ENCODE data around the gene DIP2C. TPM values are rescaled to one million over a fixed set of nuclear protein-coding genes. Genes with fewer than 3 reads are reported as not detected.

The DIP2C gene
- total RNA-seq, 4 donors from 2014 or later: 13.4 to 32.0 (median 18.4) TPM

DNA sequence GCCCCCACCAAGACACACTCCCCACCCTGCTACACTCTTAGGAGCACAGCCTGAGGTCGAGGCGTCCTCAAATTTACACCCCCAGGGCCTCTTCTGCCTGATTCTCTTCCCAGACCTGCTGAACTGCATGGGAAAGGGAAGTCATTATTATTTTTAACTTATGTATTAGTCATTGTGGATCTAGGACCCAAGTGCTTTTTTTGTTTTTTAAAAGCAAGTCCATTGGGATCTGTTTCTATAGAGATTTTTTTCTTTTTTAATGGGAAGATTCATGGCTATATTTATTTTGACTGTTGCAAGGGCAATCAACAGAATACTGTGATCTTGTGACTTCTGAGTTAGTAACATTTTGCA is 350.5 kb downstream of the DIP2C start:
- Histone ChIP-seq H3K27me3 (no peaks in the 10 kb centered on the region), H3K4me1 (no peaks in the 10 kb centered on the region), H3K27ac (no peak overlapping the region), H3K4me3 (no peak overlapping the region), H3K36me3 (peaks cover 0 to 6% (median 0%) of the 10 kb centered on the region in 4 donors), H3K9me3 (no peaks in the 10 kb centered on the region)
- in situ Hi-C loops (cut with MboI; ENCODE audit: low pct_ligation_motif_present in 1 of 4, low pct_unique_long_range_greater_than_20kb in 1 of 4, low sequenced_read_pairs in 3 of 4) (no loop called here), intact Hi-C loops (cut with DNase I; ENCODE audit: low total_unique reads) (no loop called here)
- no peak for DNase-seq
- WGBS, 2 donors (ENCODE audit: low coverage in 1 of 2): 61 to 84% methylated on average over 2 of the region's 2 CpGs
- TF ChIP-seq POLR2AphosphoS5 (IDR thresholded peaks at IDR 0.05): no peak
- TF ChIP-seq, protein P1, sequence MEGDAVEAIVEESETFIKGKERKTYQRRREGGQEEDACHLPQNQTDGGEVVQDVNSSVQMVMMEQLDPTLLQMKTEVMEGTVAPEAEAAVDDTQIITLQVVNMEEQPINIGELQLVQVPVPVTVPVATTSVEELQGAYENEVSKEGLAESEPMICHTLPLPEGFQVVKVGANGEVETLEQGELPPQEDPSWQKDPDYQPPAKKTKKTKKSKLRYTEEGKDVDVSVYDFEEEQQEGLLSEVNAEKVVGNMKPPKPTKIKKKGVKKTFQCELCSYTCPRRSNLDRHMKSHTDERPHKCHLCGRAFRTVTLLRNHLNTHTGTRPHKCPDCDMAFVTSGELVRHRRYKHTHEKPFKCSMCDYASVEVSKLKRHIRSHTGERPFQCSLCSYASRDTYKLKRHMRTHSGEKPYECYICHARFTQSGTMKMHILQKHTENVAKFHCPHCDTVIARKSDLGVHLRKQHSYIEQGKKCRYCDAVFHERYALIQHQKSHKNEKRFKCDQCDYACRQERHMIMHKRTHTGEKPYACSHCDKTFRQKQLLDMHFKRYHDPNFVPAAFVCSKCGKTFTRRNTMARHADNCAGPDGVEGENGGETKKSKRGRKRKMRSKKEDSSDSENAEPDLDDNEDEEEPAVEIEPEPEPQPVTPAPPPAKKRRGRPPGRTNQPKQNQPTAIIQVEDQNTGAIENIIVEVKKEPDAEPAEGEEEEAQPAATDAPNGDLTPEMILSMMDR (IDR thresholded peaks at IDR 0.05): no peak
- TF ChIP-seq POLR2A (IDR thresholded peaks at IDR 0.05): no peak
- no peak for TF ChIP-seq EP300 (IDR thresholded peaks at IDR 0.05; ENCODE audit: low read depth)

DNA sequence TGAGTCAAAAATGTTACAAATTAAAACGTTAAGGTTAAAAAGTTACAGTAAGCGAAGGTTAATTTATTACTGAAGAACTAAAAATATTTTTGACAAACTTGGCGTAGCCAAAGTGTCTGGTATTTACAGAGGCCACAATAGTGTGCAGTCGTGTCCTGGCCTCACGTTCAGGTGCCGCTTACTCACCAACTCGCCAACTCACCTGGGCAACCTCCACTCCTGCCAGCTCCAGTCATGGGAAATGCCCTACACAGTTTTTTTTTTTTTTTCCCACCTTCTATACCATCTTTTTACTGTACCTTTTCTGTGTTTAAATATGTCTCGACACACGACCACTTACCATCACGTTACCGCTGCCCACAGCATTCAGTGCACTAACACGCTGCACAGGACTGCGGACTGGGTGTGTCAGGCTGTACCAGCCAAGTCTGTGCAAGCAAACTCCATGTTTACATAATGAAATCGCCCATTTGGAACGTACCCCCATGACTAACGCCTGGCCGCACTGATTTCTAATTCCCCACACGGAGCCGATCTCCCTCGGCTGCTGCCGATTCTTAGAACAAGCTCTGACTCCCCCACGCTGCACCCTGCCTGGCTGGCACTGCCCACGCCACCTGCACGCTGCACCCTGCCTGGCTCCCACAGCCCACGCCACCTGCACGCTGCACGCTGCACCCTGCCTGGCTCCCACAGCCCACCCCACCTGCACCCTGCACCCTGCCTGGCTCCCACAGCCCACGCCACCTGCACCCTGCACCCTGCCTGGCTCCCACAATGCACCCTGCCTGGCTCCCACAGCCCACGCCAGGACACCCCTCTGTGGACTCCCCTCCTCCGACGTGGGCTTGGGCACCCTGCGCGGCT is 351.1 kb downstream of the DIP2C start:
- peaks cover 0 to 6% (median 0%) of the 10 kb centered on the region in 4 donors for H3K36me3 ChIP-seq
- no peak for DNase-seq
- 74 to 80% methylated on average over 20 to 33 of the region's 33 CpGs for WGBS, 2 donors (ENCODE audit: low coverage in 1 of 2)

DNA sequence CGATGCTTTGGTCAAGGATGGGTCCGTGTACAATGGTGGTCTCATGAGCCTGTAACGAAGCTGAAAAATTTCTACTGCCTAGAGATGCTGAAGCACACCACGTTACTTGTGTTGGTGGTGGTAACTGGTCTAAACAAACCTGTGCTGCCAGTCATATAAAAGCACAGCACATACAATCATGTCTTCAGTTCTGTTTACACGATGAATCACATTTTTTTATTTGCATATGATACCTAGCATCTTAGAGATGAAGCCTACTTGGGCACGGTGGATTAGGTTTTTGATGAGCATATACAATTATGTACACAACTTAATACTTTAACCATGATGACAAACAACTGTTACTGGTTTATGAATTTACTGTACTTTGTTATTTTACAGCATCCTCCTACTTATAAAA is 353.2 kb downstream of the DIP2C start:
- in situ Hi-C loops (cut with MboI; ENCODE audit: low pct_ligation_motif_present in 1 of 4, low pct_unique_long_range_greater_than_20kb in 1 of 4, low sequenced_read_pairs in 3 of 4): no loop called here
- Histone ChIP-seq H3K36me3 (peaks cover 0 to 6% (median 0%) of the 10 kb centered on the region in 4 donors), H3K4me1 (no peaks in the 10 kb centered on the region), H3K27me3 (no peaks in the 10 kb centered on the region), H3K27ac (no peak overlapping the region), H3K9me3 (no peaks in the 10 kb centered on the region), H3K4me3 (no peak overlapping the region)
- TF ChIP-seq POLR2AphosphoS5 (IDR thresholded peaks at IDR 0.05) (no peak), POLR2A (IDR thresholded peaks at IDR 0.05) (no peak), EP300 (IDR thresholded peaks at IDR 0.05; ENCODE audit: low read depth) (no peak)
- TF ChIP-seq, protein P1 (IDR thresholded peaks at IDR 0.05): no peak
- no peak for DNase-seq
- 70 to 82% methylated on average over 6 of the region's 6 CpGs for WGBS, 2 donors (ENCODE audit: low coverage in 1 of 2)
- intact Hi-C loops (cut with DNase I; ENCODE audit: low total_unique reads): no loop called here

More for the DNA sequence above, 351.1 kb downstream of the DIP2C start:
- H3K4me3 ChIP-seq: no peak overlapping the region
- in situ Hi-C loops (cut with MboI; ENCODE audit: low pct_ligation_motif_present in 1 of 4, low pct_unique_long_range_greater_than_20kb in 1 of 4, low sequenced_read_pairs in 3 of 4): no loop called here
- no peak overlapping the region for H3K27ac ChIP-seq
- no peaks in the 10 kb centered on the region for H3K4me1 ChIP-seq
- H3K27me3 ChIP-seq: no peaks in the 10 kb centered on the region
- H3K9me3 ChIP-seq: no peaks in the 10 kb centered on the region
- intact Hi-C loops (cut with DNase I; ENCODE audit: low total_unique reads): no loop called here
- TF ChIP-seq POLR2AphosphoS5 (IDR thresholded peaks at IDR 0.05) (no peak), EP300 (IDR thresholded peaks at IDR 0.05; ENCODE audit: low read depth) (no peak), POLR2A (IDR thresholded peaks at IDR 0.05) (no peak)
- TF ChIP-seq, protein P1 (IDR thresholded peaks at IDR 0.05): no peak

DNA sequence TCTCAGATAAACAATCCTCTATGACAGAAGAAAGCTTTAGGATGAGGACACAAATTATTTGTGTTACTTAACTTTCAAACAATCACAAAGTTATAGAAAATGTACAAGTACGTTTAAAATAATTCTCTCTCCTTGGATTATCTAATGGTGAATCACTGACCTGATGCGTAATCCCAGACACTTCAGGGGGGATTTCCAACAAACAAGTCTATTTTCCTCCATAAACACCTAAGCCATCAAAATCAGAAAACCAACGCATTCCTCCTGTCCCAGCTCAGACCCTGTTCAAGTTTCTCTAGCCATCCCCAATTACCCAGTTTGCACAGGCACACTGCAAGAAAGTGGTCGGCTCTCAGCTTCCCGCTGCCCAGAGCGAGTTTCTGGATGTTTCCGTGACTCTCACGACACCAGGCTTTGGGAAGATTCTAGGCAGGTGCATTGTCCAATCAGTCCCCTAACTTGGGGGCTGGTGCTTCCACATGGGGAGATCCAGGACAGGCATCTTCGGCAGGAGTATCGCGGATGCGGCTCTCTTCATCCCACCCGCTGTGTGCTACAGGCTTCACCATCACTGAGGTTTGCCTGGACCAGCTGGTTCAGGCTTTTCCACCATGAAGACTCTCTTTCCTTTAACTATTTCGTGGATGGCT is 354.2 kb downstream of the DIP2C start:
- WGBS, 2 donors (ENCODE audit: low coverage in 1 of 2): 86 to 93% methylated on average over 4 to 14 of the region's 14 CpGs
- no peaks in the 10 kb centered on the region for H3K9me3 ChIP-seq
- no peaks in the 10 kb centered on the region for H3K4me1 ChIP-seq
- H3K27me3 ChIP-seq: no peaks in the 10 kb centered on the region
- intact Hi-C loops (cut with DNase I; ENCODE audit: low total_unique reads) (no loop called here), in situ Hi-C loops (cut with MboI; ENCODE audit: low pct_ligation_motif_present in 1 of 4, low pct_unique_long_range_greater_than_20kb in 1 of 4, low sequenced_read_pairs in 3 of 4) (no loop called here)
- no peak for DNase-seq
- H3K27ac ChIP-seq: no peak overlapping the region
- peaks cover 0 to 6% (median 0%) of the 10 kb centered on the region in 4 donors for H3K36me3 ChIP-seq
- H3K4me3 ChIP-seq: no peak overlapping the region
- no peak for TF ChIP-seq POLR2A (IDR thresholded peaks at IDR 0.05)
- TF ChIP-seq EP300 (IDR thresholded peaks at IDR 0.05; ENCODE audit: low read depth): no peak
- TF ChIP-seq, protein P1 (IDR thresholded peaks at IDR 0.05): no peak
- TF ChIP-seq POLR2AphosphoS5 (IDR thresholded peaks at IDR 0.05): no peak

Measured in transverse colon (tissue), 4 donors.